WTC11 (cell line): ENCODE results near the gene ELP5. TPM values are rescaled to one million over a fixed set of nuclear protein-coding genes. Genes with fewer than 3 reads are reported as not detected.

Experiments used
- CREB1 ChIP-seq: sonication (generic); formaldehyde crosslinking; IDR thresholded peaks from 2 replicates; pipeline ENCODE4 v1.8.0; 2023; ENCODE audit warnings: mild to moderate bottlenecking, missing genetic modification reagents
- E2F4 ChIP-seq: sonication (generic); formaldehyde crosslinking; IDR thresholded peaks from 2 replicates; pipeline ENCODE4 v1.8.1; 2022; ENCODE audit warnings: low read depth, mild to moderate bottlenecking, moderate library complexity, missing genetic modification reagents, borderline replicate concordance
- ERG ChIP-seq: fragments of 250-450 bp; sonication (Bioruptor Pico); IDR thresholded peaks from 2 replicates; pipeline ENCODE4 v1.8.0; 2021; ENCODE audit warnings: mild to moderate bottlenecking
- FOXK1 ChIP-seq: sonication (generic); formaldehyde crosslinking; IDR thresholded peaks from 2 replicates; pipeline ENCODE4 v1.8.0; 2022; ENCODE audit warnings: mild to moderate bottlenecking, moderate library complexity, missing genetic modification reagents
- FOXP4 ChIP-seq: sonication (generic); formaldehyde crosslinking; IDR thresholded peaks from 2 replicates; pipeline ENCODE4 v1.8.0; 2022; ENCODE audit warnings: mild to moderate bottlenecking, missing genetic modification reagents
- HMGA2 ChIP-seq: fragments of 250-450 bp; sonication (Bioruptor Pico); IDR thresholded peaks from 2 replicates; pipeline ENCODE4 v1.4.0; 2021; ENCODE audit warnings: mild to moderate bottlenecking, moderate library complexity
- HMGXB4 ChIP-seq: sonication (generic); formaldehyde crosslinking; IDR thresholded peaks from 2 replicates; pipeline ENCODE4 v1.8.1; 2023; ENCODE audit warnings: mild to moderate bottlenecking, moderate library complexity, missing genetic modification reagents
- IRF2 ChIP-seq: sonication (generic); formaldehyde crosslinking; IDR thresholded peaks from 2 replicates; pipeline ENCODE4 v1.8.0; 2022; ENCODE audit warnings: low read depth, missing genetic modification reagents, borderline replicate concordance
- MXD4 ChIP-seq: fragments of 250-450 bp; sonication (Bioruptor Pico); IDR thresholded peaks from 2 replicates; pipeline ENCODE4 v1.8.0; 2021; ENCODE audit warnings: mild to moderate bottlenecking, moderate library complexity, borderline replicate concordance
- NFATC4 ChIP-seq: fragments of 250-450 bp; sonication (Bioruptor Pico); IDR thresholded peaks from 2 replicates; pipeline ENCODE4 v1.9.0; 2021; ENCODE audit warnings: mild to moderate bottlenecking
- NR1H2 ChIP-seq: sonication (generic); formaldehyde crosslinking; IDR thresholded peaks from 2 replicates; pipeline ENCODE4 v1.9.0; 2021; ENCODE audit warnings: mild to moderate bottlenecking, moderate library complexity, missing genetic modification reagents
- NR3C1 ChIP-seq: sonication (generic); formaldehyde crosslinking; conservative IDR thresholded peaks from 2 replicates; pipeline ENCODE4 v1.8.1; 2023; ENCODE audit warnings: low read depth, mild to moderate bottlenecking, missing genetic modification reagents
- PRRX2 ChIP-seq: fragments of 250-450 bp; sonication (Bioruptor Pico); IDR thresholded peaks from 2 replicates; pipeline ENCODE4 v1.8.0; 2021; ENCODE audit warnings: mild to moderate bottlenecking
- SMAD3 ChIP-seq: sonication (generic); formaldehyde crosslinking; IDR thresholded peaks from 2 replicates; pipeline ENCODE4 v1.8.0; 2022; ENCODE audit warnings: missing genetic modification reagents, mild to moderate bottlenecking, borderline replicate concordance
- TEAD4 ChIP-seq: sonication (generic); formaldehyde crosslinking; IDR thresholded peaks from 2 replicates; pipeline ENCODE4 v1.8.0; 2022; ENCODE audit warnings: mild to moderate bottlenecking, missing genetic modification reagents
- ZBTB21 ChIP-seq: sonication (generic); formaldehyde crosslinking; IDR thresholded peaks from 2 replicates; pipeline ENCODE4 v1.8.1; 2023; ENCODE audit warnings: mild to moderate bottlenecking, missing genetic modification reagents, borderline replicate concordance
- ZNF138 ChIP-seq: sonication (generic); formaldehyde crosslinking; conservative IDR thresholded peaks from 2 replicates; pipeline ENCODE4 v1.8.1; 2022; ENCODE audit warnings: mild to moderate bottlenecking, moderate library complexity, missing genetic modification reagents
- ZNF263 ChIP-seq: sonication (generic); formaldehyde crosslinking; IDR thresholded peaks from 2 replicates; pipeline ENCODE4 v1.8.1; 2022; ENCODE audit warnings: low read depth, mild to moderate bottlenecking, moderate library complexity, missing genetic modification reagents
- total RNA-seq: library from RNA; stranded (reverse); gene quantifications from 3 replicates; pipeline ENCODE4 v1.2.3, GENCODE V29; 2021
- TF ChIP-seq, protein P1 (sequence below): sonication (generic); formaldehyde crosslinking; IDR thresholded peaks from 2 replicates; pipeline ENCODE4 v1.8.1; 2022; ENCODE audit warnings: missing genetic modification reagents, borderline replicate concordance
- TF ChIP-seq, protein P2 (sequence below): sonication (generic); formaldehyde crosslinking; IDR thresholded peaks from 2 replicates; pipeline ENCODE4 v1.8.0; 2022; ENCODE audit warnings: mild to moderate bottlenecking, missing genetic modification reagents
- TF ChIP-seq, protein P3 (sequence below): fragments of 250-450 bp; sonication (Bioruptor Pico); IDR thresholded peaks from 2 replicates; pipeline ENCODE4 v1.9.0; 2021; ENCODE audit warnings: mild to moderate bottlenecking
- TF ChIP-seq, protein P4 (sequence below): sonication (generic); formaldehyde crosslinking; IDR thresholded peaks from 2 replicates; pipeline ENCODE4 v1.8.1; 2023; ENCODE audit warnings: mild to moderate bottlenecking, missing genetic modification reagents, borderline replicate concordance
- TF ChIP-seq, protein P5 (sequence below): sonication (generic); formaldehyde crosslinking; IDR thresholded peaks from 2 replicates; pipeline ENCODE4 v1.8.1; 2022; ENCODE audit warnings: mild to moderate bottlenecking, moderate library complexity, missing genetic modification reagents
- TF ChIP-seq, protein P6 (sequence below): sonication (generic); formaldehyde crosslinking; conservative IDR thresholded peaks from 2 replicates; pipeline ENCODE4 v1.8.1; 2022; ENCODE audit warnings: mild to moderate bottlenecking, missing genetic modification reagents

The ELP5 gene
- total RNA-seq, 1 experiment from 2014 or later: 101 TPM

- TF ChIP-seq, protein P1, sequence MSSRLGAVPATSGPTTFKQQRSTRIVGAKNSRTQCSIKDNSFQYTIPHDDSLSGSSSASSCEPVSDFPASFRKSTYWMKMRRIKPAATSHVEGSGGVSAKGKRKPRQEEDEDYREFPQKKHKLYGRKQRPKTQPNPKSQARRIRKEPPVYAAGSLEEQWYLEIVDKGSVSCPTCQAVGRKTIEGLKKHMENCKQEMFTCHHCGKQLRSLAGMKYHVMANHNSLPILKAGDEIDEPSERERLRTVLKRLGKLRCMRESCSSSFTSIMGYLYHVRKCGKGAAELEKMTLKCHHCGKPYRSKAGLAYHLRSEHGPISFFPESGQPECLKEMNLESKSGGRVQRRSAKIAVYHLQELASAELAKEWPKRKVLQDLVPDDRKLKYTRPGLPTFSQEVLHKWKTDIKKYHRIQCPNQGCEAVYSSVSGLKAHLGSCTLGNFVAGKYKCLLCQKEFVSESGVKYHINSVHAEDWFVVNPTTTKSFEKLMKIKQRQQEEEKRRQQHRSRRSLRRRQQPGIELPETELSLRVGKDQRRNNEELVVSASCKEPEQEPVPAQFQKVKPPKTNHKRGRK (CRISPR knock-in tag): no peak
- no peak for TF ChIP-seq PRRX2 (CRISPR knock-in tag)
- no peak for TF ChIP-seq ZBTB21
- TF ChIP-seq FOXP4: no peak; the same call in 1 of the 2 replicates
- TF ChIP-seq, protein P2, sequence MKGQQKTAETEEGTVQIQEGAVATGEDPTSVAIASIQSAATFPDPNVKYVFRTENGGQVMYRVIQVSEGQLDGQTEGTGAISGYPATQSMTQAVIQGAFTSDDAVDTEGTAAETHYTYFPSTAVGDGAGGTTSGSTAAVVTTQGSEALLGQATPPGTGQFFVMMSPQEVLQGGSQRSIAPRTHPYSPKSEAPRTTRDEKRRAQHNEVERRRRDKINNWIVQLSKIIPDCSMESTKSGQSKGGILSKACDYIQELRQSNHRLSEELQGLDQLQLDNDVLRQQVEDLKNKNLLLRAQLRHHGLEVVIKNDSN (CRISPR knock-in tag): peak; percentile 99
- peak; percentile 22; the same call in 1 of the 2 replicates for TF ChIP-seq HMGA2 (CRISPR knock-in tag)
- TF ChIP-seq, protein P3, sequence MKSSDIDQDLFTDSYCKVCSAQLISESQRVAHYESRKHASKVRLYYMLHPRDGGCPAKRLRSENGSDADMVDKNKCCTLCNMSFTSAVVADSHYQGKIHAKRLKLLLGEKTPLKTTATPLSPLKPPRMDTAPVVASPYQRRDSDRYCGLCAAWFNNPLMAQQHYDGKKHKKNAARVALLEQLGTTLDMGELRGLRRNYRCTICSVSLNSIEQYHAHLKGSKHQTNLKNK (CRISPR knock-in tag): peak; percentile 82; the same call in 1 of the 2 replicates
- TF ChIP-seq E2F4 (CRISPR knock-in tag): no peak
- TF ChIP-seq ZNF263 (CRISPR knock-in tag): no peak
- no peak for TF ChIP-seq IRF2 (CRISPR knock-in tag)
- TF ChIP-seq, protein P4, sequence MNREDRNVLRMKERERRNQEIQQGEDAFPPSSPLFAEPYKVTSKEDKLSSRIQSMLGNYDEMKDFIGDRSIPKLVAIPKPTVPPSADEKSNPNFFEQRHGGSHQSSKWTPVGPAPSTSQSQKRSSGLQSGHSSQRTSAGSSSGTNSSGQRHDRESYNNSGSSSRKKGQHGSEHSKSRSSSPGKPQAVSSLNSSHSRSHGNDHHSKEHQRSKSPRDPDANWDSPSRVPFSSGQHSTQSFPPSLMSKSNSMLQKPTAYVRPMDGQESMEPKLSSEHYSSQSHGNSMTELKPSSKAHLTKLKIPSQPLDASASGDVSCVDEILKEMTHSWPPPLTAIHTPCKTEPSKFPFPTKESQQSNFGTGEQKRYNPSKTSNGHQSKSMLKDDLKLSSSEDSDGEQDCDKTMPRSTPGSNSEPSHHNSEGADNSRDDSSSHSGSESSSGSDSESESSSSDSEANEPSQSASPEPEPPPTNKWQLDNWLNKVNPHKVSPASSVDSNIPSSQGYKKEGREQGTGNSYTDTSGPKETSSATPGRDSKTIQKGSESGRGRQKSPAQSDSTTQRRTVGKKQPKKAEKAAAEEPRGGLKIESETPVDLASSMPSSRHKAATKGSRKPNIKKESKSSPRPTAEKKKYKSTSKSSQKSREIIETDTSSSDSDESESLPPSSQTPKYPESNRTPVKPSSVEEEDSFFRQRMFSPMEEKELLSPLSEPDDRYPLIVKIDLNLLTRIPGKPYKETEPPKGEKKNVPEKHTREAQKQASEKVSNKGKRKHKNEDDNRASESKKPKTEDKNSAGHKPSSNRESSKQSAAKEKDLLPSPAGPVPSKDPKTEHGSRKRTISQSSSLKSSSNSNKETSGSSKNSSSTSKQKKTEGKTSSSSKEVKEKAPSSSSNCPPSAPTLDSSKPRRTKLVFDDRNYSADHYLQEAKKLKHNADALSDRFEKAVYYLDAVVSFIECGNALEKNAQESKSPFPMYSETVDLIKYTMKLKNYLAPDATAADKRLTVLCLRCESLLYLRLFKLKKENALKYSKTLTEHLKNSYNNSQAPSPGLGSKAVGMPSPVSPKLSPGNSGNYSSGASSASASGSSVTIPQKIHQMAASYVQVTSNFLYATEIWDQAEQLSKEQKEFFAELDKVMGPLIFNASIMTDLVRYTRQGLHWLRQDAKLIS (CRISPR knock-in tag): no peak
- TF ChIP-seq MXD4: no peak
- TF ChIP-seq, protein P5, sequence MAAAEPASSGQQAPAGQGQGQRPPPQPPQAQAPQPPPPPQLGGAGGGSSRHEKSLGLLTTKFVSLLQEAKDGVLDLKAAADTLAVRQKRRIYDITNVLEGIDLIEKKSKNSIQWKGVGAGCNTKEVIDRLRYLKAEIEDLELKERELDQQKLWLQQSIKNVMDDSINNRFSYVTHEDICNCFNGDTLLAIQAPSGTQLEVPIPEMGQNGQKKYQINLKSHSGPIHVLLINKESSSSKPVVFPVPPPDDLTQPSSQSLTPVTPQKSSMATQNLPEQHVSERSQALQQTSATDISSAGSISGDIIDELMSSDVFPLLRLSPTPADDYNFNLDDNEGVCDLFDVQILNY (CRISPR knock-in tag): no peak
- peak; percentile 19; the same call in 1 of the 2 replicates for TF ChIP-seq ERG
- no peak for TF ChIP-seq NR1H2 (CRISPR knock-in tag)
- TF ChIP-seq NR3C1 (CRISPR knock-in tag): no peak
- TF ChIP-seq CREB1 (CRISPR knock-in tag): no peak
- TF ChIP-seq, protein P6, sequence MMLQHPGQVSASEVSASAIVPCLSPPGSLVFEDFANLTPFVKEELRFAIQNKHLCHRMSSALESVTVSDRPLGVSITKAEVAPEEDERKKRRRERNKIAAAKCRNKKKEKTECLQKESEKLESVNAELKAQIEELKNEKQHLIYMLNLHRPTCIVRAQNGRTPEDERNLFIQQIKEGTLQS: no peak
- no peak for TF ChIP-seq HMGXB4 (CRISPR knock-in tag)
- TF ChIP-seq FOXK1 (CRISPR knock-in tag): peak; percentile 88
- peak; percentile 46; the same call in 1 of the 2 replicates for TF ChIP-seq NFATC4
- TF ChIP-seq TEAD4 (CRISPR knock-in tag): no peak
- peak; percentile 52; the same call in 1 of the 2 replicates for TF ChIP-seq SMAD3 (CRISPR knock-in tag)
- TF ChIP-seq ZNF138 (CRISPR knock-in tag): no peak
These were observed 9.1 kb upstream of the ELP5 start (continued) for GRCh38 chr17:7242717-7243452.
